ENCODE measurements around the gene HCN2. TPM values are rescaled to one million over a fixed set of nuclear protein-coding genes. Genes with fewer than 3 reads are reported as not detected.

HCN2 gene
- total RNA-seq, 4 donors from 2014 or later: 0.19 to 0.50 (median 0.41) TPM

DNA sequence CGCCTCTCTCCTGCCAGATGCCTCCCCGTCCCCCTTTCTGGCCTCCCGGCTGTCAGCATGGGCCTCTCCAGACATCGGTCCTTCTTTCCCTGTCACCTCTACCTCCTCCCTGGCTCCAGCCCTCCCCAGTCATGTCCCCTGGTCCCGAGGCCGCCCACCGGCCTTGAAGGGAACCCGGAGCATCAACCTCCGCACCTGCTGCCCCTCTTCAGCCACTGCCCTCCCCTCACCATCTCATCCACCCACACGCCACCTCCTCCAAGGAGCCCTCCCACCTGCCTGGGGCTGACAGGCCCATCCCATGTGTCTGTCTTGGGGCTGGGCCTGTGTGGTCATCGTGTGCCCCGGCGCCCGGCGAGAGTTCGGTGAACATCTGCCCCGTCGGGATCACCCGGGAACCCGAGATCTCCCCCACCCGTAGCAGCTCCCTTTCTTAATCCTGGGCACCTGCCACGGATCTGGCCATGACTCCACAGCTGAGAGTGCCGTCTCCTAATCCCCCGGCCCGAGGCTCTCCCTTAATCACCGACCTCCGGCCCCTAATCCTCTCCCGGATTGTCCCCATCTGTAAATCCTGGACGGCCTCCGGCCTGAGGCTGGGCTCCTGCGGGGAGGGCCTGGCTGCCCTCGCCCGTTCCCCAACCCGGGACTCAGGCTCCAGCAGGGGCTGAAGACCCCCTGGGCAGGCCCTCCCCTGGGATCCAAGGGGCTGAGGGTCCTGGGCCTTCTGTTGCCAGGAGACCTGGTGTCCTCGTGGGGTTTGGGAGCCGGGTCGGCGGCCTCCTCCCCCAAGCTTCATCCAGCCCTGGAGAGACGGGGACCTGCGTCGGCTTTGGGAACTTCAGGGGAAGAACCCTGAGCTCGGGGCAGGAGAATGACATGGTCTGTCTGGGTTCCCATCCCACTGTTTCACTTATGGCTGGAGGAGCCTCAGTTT, 5.9 kb downstream of the HCN2 start:
- Histone ChIP-seq H3K27ac (replicated peaks in 1 of 4) (no peak overlapping the region), H3K9me3 (no peaks in the 10 kb centered on the region), H3K4me3 (no peak overlapping the region), H3K4me1 (peaks cover 6 to 13% (median 8%) of the 10 kb centered on the region in 4 donors), H3K27me3 (peaks cover 8 to 72% (median 16%) of the 10 kb centered on the region in 4 donors), H3K36me3 (no peaks in the 10 kb centered on the region)
- intact Hi-C loops (cut with DNase I): no loop called here
- no peak for DNase-seq (ENCODE audit: extremely low spot score)
- WGBS: 82% methylated on average over 42 of the region's 42 CpGs
- TF ChIP-seq, protein P1, sequence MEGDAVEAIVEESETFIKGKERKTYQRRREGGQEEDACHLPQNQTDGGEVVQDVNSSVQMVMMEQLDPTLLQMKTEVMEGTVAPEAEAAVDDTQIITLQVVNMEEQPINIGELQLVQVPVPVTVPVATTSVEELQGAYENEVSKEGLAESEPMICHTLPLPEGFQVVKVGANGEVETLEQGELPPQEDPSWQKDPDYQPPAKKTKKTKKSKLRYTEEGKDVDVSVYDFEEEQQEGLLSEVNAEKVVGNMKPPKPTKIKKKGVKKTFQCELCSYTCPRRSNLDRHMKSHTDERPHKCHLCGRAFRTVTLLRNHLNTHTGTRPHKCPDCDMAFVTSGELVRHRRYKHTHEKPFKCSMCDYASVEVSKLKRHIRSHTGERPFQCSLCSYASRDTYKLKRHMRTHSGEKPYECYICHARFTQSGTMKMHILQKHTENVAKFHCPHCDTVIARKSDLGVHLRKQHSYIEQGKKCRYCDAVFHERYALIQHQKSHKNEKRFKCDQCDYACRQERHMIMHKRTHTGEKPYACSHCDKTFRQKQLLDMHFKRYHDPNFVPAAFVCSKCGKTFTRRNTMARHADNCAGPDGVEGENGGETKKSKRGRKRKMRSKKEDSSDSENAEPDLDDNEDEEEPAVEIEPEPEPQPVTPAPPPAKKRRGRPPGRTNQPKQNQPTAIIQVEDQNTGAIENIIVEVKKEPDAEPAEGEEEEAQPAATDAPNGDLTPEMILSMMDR (IDR thresholded peaks at IDR 0.05): no peak
- TF ChIP-seq POLR2AphosphoS5 (IDR thresholded peaks at IDR 0.05) (no peak), EP300 (IDR thresholded peaks at IDR 0.05) (no peak), POLR2A (IDR thresholded peaks at IDR 0.05; ENCODE audit: low read depth) (no peak)

DNA sequence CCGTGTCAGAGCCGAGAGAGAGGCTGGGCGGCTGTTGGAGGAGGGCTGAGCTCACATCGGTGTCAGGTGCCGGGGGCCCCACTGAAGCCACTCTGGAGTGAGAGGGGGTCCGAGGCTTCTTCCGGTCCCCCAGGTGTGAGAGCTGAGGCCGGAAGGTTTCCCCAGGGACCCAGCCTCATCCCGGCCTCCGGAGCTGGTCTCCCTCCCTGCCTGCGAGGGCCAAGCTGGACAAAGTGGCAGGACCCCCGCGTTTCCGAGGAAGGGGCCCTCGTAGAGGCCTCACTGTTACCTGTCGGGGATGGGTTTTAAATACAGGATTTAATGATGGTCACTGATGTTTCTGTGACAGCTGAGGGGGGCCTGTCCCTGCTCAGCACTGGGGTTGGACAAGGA, 6.6 kb downstream of the HCN2 start:
- intact Hi-C loops (cut with DNase I): no loop called here
- TF ChIP-seq, protein P1 (IDR thresholded peaks at IDR 0.05): no peak
- no peak for TF ChIP-seq POLR2A (IDR thresholded peaks at IDR 0.05; ENCODE audit: low read depth)
- no peak for TF ChIP-seq POLR2AphosphoS5 (IDR thresholded peaks at IDR 0.05)
- no peak for TF ChIP-seq EP300 (IDR thresholded peaks at IDR 0.05)
- WGBS: 86% methylated on average over 16 of the region's 16 CpGs
- H3K27me3 ChIP-seq: peaks cover under 1 to 65% (median 9%) of the 10 kb centered on the region in 4 donors
- no peaks in the 10 kb centered on the region for H3K9me3 ChIP-seq
- no peak for DNase-seq (ENCODE audit: extremely low spot score)
- peaks cover under 1 to 6% (median 1%) of the 10 kb centered on the region in 4 donors for H3K4me1 ChIP-seq
- no peak overlapping the region for H3K4me3 ChIP-seq
- no peaks in the 10 kb centered on the region for H3K36me3 ChIP-seq
- no peak overlapping the region for H3K27ac ChIP-seq (replicated peaks in 1 of 4)

DNA sequence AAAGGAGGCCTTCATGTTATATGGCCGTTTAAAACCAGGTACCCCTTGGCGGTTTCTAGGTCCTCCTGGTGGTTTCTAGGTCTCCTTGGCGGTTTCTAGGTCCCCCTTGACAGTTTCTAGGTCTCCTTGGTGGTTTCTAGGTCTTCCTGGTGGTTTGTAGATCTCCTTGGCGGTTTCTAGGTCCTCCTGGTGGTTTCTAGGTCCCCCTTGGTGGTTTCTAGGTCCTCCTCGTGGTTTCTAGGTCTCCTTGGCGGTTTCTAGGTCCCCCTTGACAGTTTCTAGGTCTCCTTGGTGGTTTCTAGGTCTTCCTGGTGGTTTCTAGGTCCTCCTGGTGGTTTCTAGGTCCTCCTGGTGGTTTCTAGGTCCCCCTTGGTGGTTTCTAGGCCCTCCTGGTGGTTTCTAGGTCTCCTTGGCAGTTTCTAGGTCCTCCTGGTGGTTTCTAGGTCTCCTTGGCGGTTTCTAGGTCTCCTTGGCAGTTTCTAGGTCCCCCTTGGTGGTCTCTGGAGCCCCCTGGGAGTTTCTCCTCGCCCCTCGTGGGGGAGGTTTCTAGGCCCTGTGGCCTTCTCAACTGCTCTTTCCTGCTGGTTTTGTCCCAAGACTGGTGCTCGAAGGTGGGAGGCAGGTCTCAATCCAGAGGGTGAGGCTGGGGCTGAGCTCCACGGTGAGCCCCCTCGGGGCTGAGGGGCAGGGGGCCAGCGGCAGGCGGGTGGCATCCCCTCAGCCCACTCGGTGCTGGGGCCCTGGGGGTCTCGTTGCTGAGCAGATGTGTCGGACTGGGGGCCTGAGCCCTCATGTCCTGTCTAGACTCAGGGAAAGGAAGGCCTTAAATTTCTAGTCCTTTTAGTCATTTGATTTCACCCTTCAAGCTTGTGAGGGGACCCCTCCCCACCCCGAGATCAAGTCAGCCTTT, 8.0 kb downstream of the HCN2 start:
- intact Hi-C loops (cut with DNase I): no loop called here
- Histone ChIP-seq H3K4me3 (no peak overlapping the region), H3K4me1 (no peaks in the 10 kb centered on the region), H3K27ac (replicated peaks in 1 of 4) (no peak overlapping the region), H3K9me3 (no peaks in the 10 kb centered on the region), H3K36me3 (no peaks in the 10 kb centered on the region), H3K27me3 (peaks cover 0 to 51% (median 0%) of the 10 kb centered on the region in 4 donors)
- no peak for DNase-seq (ENCODE audit: extremely low spot score)
- 77% methylated on average over 18 of the region's 18 CpGs for WGBS
- TF ChIP-seq POLR2A (IDR thresholded peaks at IDR 0.05; ENCODE audit: low read depth) (no peak), EP300 (IDR thresholded peaks at IDR 0.05) (no peak), POLR2AphosphoS5 (IDR thresholded peaks at IDR 0.05) (no peak)
- TF ChIP-seq, protein P1 (IDR thresholded peaks at IDR 0.05): no peak

DNA sequence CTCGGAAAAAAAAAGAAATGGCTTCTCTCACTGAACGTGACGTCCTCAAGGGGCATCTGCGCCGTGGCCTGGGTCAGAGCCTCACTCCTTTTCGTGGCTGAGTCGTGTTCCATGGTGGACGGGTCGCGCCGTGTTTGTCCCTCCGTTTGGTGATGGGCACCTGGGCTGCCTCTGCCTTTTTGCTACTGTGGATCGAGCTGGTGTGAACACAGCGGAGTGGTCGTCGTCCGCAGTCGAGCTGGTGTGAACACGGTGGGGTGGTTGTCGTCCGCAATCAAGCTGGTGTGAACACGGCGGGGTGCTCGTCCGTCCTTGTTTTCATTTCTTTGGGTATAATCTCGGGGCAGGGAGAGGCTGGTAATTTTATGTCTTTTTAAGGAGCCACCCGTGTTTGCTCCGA, 11.6 kb downstream of the HCN2 start:
- H3K4me1 ChIP-seq: no peaks in the 10 kb centered on the region
- TF ChIP-seq, protein P1 (IDR thresholded peaks at IDR 0.05): no peak
- TF ChIP-seq EP300 (IDR thresholded peaks at IDR 0.05) (no peak), POLR2AphosphoS5 (IDR thresholded peaks at IDR 0.05) (no peak), POLR2A (IDR thresholded peaks at IDR 0.05; ENCODE audit: low read depth) (no peak)
- peaks cover 0 to 16% (median 0%) of the 10 kb centered on the region in 4 donors for H3K27me3 ChIP-seq
- no peaks in the 10 kb centered on the region for H3K36me3 ChIP-seq
- no peaks in the 10 kb centered on the region for H3K9me3 ChIP-seq
- DNase-seq (ENCODE audit: extremely low spot score): no peak
- H3K27ac ChIP-seq (replicated peaks in 1 of 4): no peak overlapping the region
- 92% methylated on average over 28 of the region's 28 CpGs for WGBS
- H3K4me3 ChIP-seq: no peak overlapping the region
- intact Hi-C loops (cut with DNase I): no loop called here
